Adrenal gland (tissue), 12 donors: ENCODE data around the gene SOX4. TPM values are rescaled to one million over a fixed set of nuclear protein-coding genes. Genes with fewer than 3 reads are reported as not detected.

Experiments used
- DNase-seq, 7 donors: peaks; one replicate each; pipeline ENCODE4 v3.0.0-alpha.2; 2019 to 2020
- H3K27ac ChIP-seq, 5 donors: fragments of 200-600 bp; sonication (generic) in 4 of 5; 1 replicate in 3 of 5; 2 replicates in 2 of 5; pipeline versions ENCODE4 v1.5.1 to v1.8.0; 2016 to 2020; ENCODE audit warnings: mild to moderate bottlenecking in 1 of 5
- H3K27me3 ChIP-seq: fragments of 200-600 bp; 2 replicates; pipeline ENCODE4 v1.8.0; 2021
- H3K36me3 ChIP-seq, 2 donors: fragments of 200-600 bp; replicated peaks in 1 of 2; 1 replicate in 1 of 2; 2 replicates in 1 of 2; pipeline versions ENCODE4 v1.5.1 to v1.8.0; 2018 to 2022
- H3K4me1 ChIP-seq, 2 donors: fragments of 200-600 bp; replicated peaks in 1 of 2; 1 replicate in 1 of 2; 2 replicates in 1 of 2; pipeline versions ENCODE4 v1.5.1 to v1.8.0; 2018 to 2021
- H3K4me3 ChIP-seq, 4 donors: fragments of 200-600 bp; sonication (generic) in 3 of 4; one replicate each; pipeline ENCODE4 v1.5.1; 2016 to 2018
- H3K9me3 ChIP-seq, 3 donors: fragments of 200-600 bp; sonication (generic) in 1 of 3; replicated peaks in 1 of 3; 1 replicate in 2 of 3; 2 replicates in 1 of 3; pipeline versions ENCODE4 v1.5.1 to v1.8.0; 2016 to 2021
- POLR2A ChIP-seq, 2 donors: fragments of 450-650 bp; IDR thresholded peaks; one replicate each; pipeline ENCODE4 v1.6.1; 2017; ENCODE audit warnings: antibody characterized with exemption in 2 of 2, mild to moderate bottlenecking in 2 of 2, moderate library complexity in 1 of 2
- WGBS, 4 donors: extraction: QIAGEN DNeasy Blood & Tissue Kit in 2 of 4; methylation state at CpG; one replicate each; pipeline versions ENCODE4 v1.1.5 to v1.1.7; 2013 to 2017; 5-methylcytosine and 5-hydroxymethylcytosine counted together
- intact Hi-C, 2 donors: fragments of 100-400 bp; cut with DNase I; formaldehyde crosslinking; loops; one replicate each; pipeline versions ENCODE4 v1.14.1 to v1.15.0; 2022 to 2023
- polyA plus RNA-seq, 3 donors: library from polyadenylated mRNA; stranded (reverse); fragments of 200-250 nt in 2 of 3; fragments of 350-450 nt in 1 of 3; fragmentation: Illumina TruSeq in 1 of 3; extraction: RNeasy Lipid Tissue Mini Kit (QIAGEN cat#74804) in 1 of 3; gene quantifications; one replicate each; pipeline ENCODE4 v1.2.3, GENCODE V29; 2013 to 2014
- total RNA-seq, 9 donors: library from RNA; depleted of rRNA in 4 of 9; stranded (reverse); fragments of >200 nt in 4 of 9; fragments of 120-200 nt in 1 of 9; fragmentation: NEBNext Ultra II Directional in 1 of 9; extraction: Animal tissue kit (Norgen Biotek cat#: 25700) in 1 of 9; gene quantifications; one replicate each; pipeline versions ENCODE4 v1.1.0 to v1.2.4, GENCODE V29; 2013 to 2023
- TF ChIP-seq, protein P1 (sequence below), 6 experiments: fragments of 450-650 bp in 4 of 6; fragments of 200-600 bp in 2 of 6; sonication (generic) in 1 of 6; IDR thresholded peaks; 1 replicate in 5 of 6; 2 replicates in 1 of 6; pipeline versions ENCODE4 v1.5.1 to v1.8.0; 2016 to 2021; ENCODE audit warnings: antibody characterized with exemption in 6 of 6, mild to moderate bottlenecking in 2 of 6, moderate library complexity in 1 of 6
- donor health status: healthy with polysubstance abuse.
- donor health status: Bipolar disorder and iron deficiency.
- donor health status: DM: yes; HTN: yes; CAD: no.
- donor health status: DM: no; HTN: no; CAD: no.
- donor health status: DM: no; HTN: no; CAD: no.
- donor health status: DM: yes; HTN: yes; CAD: no.

The SOX4 gene
- total and polyA plus RNA-seq, 12 donors = 1.6 to 12.8 (median 6.6) TPM

DNA sequence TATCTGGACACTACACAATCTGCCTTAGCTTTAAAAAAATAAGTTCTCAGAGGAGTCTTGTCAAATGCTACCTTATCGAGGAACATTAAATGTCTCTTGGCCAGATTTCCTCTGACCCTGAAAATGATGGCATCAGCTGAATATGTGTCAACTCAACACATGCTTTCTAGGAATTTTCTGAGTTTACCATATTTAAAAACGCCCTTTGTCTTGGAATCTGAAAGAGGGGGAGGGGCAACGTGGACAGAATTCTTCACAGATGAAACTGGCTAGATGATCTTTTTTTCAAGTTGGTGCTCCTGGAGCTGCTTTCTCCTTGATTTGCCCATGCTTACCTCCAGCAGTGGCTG, 5.1 kb downstream of the SOX4 start:
- WGBS, 4 donors = 20 to 24% (median 23%) methylated on average over 3 of the region's 3 CpGs
- intact Hi-C loops = no loop called here
- Histone ChIP-seq H3K9me3 (no peaks in the 10 kb centered on the region), H3K27ac (no peak overlapping the region), H3K4me1 (peaks cover 0 to 10% of the 10 kb centered on the region in 2 donors), H3K27me3 (no peaks in the 10 kb centered on the region), H3K36me3 (no peaks in the 10 kb centered on the region), H3K4me3 (no peak overlapping the region)
- DNase-seq = no peak
- TF ChIP-seq, protein P1, sequence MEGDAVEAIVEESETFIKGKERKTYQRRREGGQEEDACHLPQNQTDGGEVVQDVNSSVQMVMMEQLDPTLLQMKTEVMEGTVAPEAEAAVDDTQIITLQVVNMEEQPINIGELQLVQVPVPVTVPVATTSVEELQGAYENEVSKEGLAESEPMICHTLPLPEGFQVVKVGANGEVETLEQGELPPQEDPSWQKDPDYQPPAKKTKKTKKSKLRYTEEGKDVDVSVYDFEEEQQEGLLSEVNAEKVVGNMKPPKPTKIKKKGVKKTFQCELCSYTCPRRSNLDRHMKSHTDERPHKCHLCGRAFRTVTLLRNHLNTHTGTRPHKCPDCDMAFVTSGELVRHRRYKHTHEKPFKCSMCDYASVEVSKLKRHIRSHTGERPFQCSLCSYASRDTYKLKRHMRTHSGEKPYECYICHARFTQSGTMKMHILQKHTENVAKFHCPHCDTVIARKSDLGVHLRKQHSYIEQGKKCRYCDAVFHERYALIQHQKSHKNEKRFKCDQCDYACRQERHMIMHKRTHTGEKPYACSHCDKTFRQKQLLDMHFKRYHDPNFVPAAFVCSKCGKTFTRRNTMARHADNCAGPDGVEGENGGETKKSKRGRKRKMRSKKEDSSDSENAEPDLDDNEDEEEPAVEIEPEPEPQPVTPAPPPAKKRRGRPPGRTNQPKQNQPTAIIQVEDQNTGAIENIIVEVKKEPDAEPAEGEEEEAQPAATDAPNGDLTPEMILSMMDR (IDR thresholded peaks at IDR 0.05) = no peak
- TF ChIP-seq POLR2A (IDR thresholded peaks at IDR 0.05) = no peak

GRCh38 chr6:21599051-21599696, 5.6 kb downstream of the SOX4 start:
- DNase-seq = no peak
- Histone ChIP-seq H3K4me1 (peaks cover 0 to 10% of the 10 kb centered on the region in 2 donors), H3K27ac (no peak overlapping the region), H3K27me3 (no peaks in the 10 kb centered on the region), H3K9me3 (no peaks in the 10 kb centered on the region), H3K36me3 (no peaks in the 10 kb centered on the region), H3K4me3 (no peak overlapping the region)
- intact Hi-C loops = no loop called here
- WGBS, 4 donors = 56 to 72% (median 64%) methylated on average over 3 of the region's 3 CpGs
- TF ChIP-seq, protein P1 (IDR thresholded peaks at IDR 0.05) = no peak
- no peak for TF ChIP-seq POLR2A (IDR thresholded peaks at IDR 0.05)

- H3K36me3 ChIP-seq = no peaks in the 10 kb centered on the region
- intact Hi-C loops = no loop called here
- 95 to 97% (median 96%) methylated on average over 9 of the region's 9 CpGs for WGBS, 4 donors
Observed at GRCh38 chr6:21601339-21601923, 7.9 kb downstream of the SOX4 start.

DNA sequence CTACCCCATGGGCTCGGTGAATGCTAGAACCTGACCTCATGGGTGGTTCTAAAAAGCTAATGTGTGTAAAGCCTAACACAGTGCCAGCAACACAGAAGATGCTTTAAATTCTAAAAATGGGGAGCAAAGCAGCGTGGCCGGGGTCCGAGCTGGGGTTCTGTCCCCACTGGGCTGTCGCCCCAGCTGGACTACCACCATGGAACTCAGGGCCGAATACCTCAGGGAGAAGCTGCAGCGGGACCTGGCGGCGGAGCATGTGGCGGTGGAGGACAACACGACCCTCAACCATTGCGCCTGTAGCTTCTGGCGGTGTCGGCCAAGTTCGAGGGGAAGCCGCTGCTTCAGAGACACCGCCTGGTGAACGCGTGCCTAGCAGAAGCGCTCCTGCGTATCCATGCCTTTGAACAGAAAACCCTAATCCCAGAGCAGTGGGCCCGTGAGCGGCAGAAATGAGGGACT, 8.4 kb downstream of the SOX4 start:
- Histone ChIP-seq H3K9me3 (no peaks in the 10 kb centered on the region), H3K4me1 (peaks cover 0 to 10% of the 10 kb centered on the region in 2 donors), H3K4me3 (no peak overlapping the region), H3K36me3 (no peaks in the 10 kb centered on the region), H3K27ac (no peak overlapping the region), H3K27me3 (no peaks in the 10 kb centered on the region)
- 96 to 98% (median 97%) methylated on average over 23 of the region's 23 CpGs for WGBS, 4 donors
- no peak for DNase-seq
- intact Hi-C loops = no loop called here
- TF ChIP-seq POLR2A (IDR thresholded peaks at IDR 0.05) = no peak

More at GRCh38 chr6:21601339-21601923, 7.9 kb downstream of the SOX4 start:
- Histone ChIP-seq H3K4me1 (peaks cover 0 to 10% of the 10 kb centered on the region in 2 donors), H3K27ac (no peak overlapping the region), H3K4me3 (no peak overlapping the region), H3K9me3 (no peaks in the 10 kb centered on the region), H3K27me3 (no peaks in the 10 kb centered on the region)
- TF ChIP-seq POLR2A (IDR thresholded peaks at IDR 0.05) = no peak
- TF ChIP-seq, protein P1 (IDR thresholded peaks at IDR 0.05) = no peak
- DNase-seq = no peak
